HepG2 (cell line): ENCODE data around the gene DNAJA2. TPM values are rescaled to one million over a fixed set of nuclear protein-coding genes. Genes with fewer than 3 reads are reported as not detected.

Experiments
- HNRNPK ChIP-seq: fragments of 200-400 bp; formaldehyde crosslinking; IDR thresholded peaks from 2 replicates; pipeline ENCODE4 v1.6.1; 2018; ENCODE audit warnings: low read length, low read depth, moderate library complexity, mild to moderate bottlenecking; ENCODE audit not compliant: poor library complexity, severe bottlenecking
- HOXA5 ChIP-seq: sonication (generic); formaldehyde crosslinking; IDR thresholded peaks from 2 replicates; pipeline ENCODE4 v1.4.0; 2020; ENCODE audit warnings: missing genetic modification reagents
- KDM5B ChIP-seq: sonication (generic); formaldehyde crosslinking; IDR thresholded peaks from 2 replicates; pipeline ENCODE4 v1.4.0; 2020; ENCODE audit warnings: missing genetic modification reagents, mild to moderate bottlenecking, borderline replicate concordance
- MTA1 ChIP-seq: sonication (generic); formaldehyde crosslinking; IDR thresholded peaks from 2 replicates; pipeline ENCODE4 v1.4.0; 2020; ENCODE audit warnings: missing genetic modification reagents, mild to moderate bottlenecking, borderline replicate concordance
- MXD3 ChIP-seq: IDR thresholded peaks from 2 replicates; pipeline ENCODE4 v1.6.1; 2016; ENCODE audit warnings: mild to moderate bottlenecking, missing biosample characterization, missing genetic modification reagents
- PAWR ChIP-seq: sonication (generic); formaldehyde crosslinking; IDR thresholded peaks from 2 replicates; pipeline ENCODE4 v1.4.0; 2020; ENCODE audit warnings: missing genetic modification reagents, mild to moderate bottlenecking, borderline replicate concordance
- SAFB2 ChIP-seq: sonication (generic); formaldehyde crosslinking; IDR thresholded peaks from 2 replicates; pipeline ENCODE4 v1.5.1; 2020; ENCODE audit warnings: missing genetic modification reagents, low read depth, mild to moderate bottlenecking, borderline replicate concordance
- XRCC5 ChIP-seq: fragments of 200-400 bp; formaldehyde crosslinking; optimal IDR thresholded peaks from 2 replicates; pipeline ENCODE3; 2017; ENCODE audit warnings: mild to moderate bottlenecking, low read length
- ZBTB34 ChIP-seq: sonication (generic); formaldehyde crosslinking; IDR thresholded peaks from 2 replicates; pipeline ENCODE4 v1.8.0; 2022; ENCODE audit warnings: mild to moderate bottlenecking, missing genetic modification reagents
- ZMYM3 ChIP-seq: sonication (generic); formaldehyde crosslinking; IDR thresholded peaks from 2 replicates; pipeline ENCODE4 v1.5.1; 2020; ENCODE audit warnings: mild to moderate bottlenecking, missing genetic modification reagents
- ZMYM4 ChIP-seq: sonication (generic); formaldehyde crosslinking; IDR thresholded peaks from 2 replicates; pipeline ENCODE4 v1.8.1; 2023; ENCODE audit warnings: mild to moderate bottlenecking, missing genetic modification reagents
- ZNF260 ChIP-seq: sonication (generic); formaldehyde crosslinking; IDR thresholded peaks from 2 replicates; pipeline ENCODE4 v1.4.0; 2020; ENCODE audit warnings: missing genetic modification reagents, low read depth, mild to moderate bottlenecking, borderline replicate concordance
- ZNF280D ChIP-seq: sonication (generic); formaldehyde crosslinking; IDR thresholded peaks from 2 replicates; pipeline ENCODE4 v1.5.1; 2020; ENCODE audit warnings: mild to moderate bottlenecking, missing genetic modification reagents
- ZNF710 ChIP-seq: sonication (generic); formaldehyde crosslinking; IDR thresholded peaks from 2 replicates; pipeline ENCODE4 v1.5.0; 2020; ENCODE audit warnings: mild to moderate bottlenecking, missing genetic modification reagents, borderline replicate concordance
- ZNF766 ChIP-seq: sonication (generic); formaldehyde crosslinking; IDR thresholded peaks from 2 replicates; pipeline ENCODE4 v1.5.0; 2020; ENCODE audit warnings: missing genetic modification reagents, borderline replicate concordance
- polyA plus RNA-seq, 8 experiments: library from polyadenylated mRNA; depleted of rRNA in 3 of 8; stranded (reverse) in 7 of 8; unstranded in 1 of 8; fragments of >200 nt; fragmentation: Illumina TruSeq in 4 of 8; extraction: Trizol in 4 of 8; gene quantifications; 2 replicates each; pipeline versions ENCODE4 v1.2.1 to v1.2.3, GENCODE V29; 2011 to 2016; ENCODE audit warnings: low read depth in 4 of 8, missing spikeins in 1 of 8, mixed read lengths in 1 of 8; ENCODE audit not compliant: insufficient read depth in 1 of 8
- total RNA-seq, 5 experiments: library from RNA; depleted of rRNA; stranded (reverse); fragments of >200 nt; fragmentation: Illumina TruSeq; extraction: Trizol; gene quantifications; 2 replicates each; pipeline ENCODE4 v1.2.3, GENCODE V29; 2016; ENCODE audit warnings: low read depth in 1 of 5
- TF ChIP-seq, protein P1 (sequence below): IDR thresholded peaks from 2 replicates; pipeline ENCODE4 v1.6.1; 2016; ENCODE audit warnings: mild to moderate bottlenecking

Gene DNAJA2
- total and polyA plus RNA-seq, 2 of the 13 experiments (the other 11 are each of a cell fraction or from before 2014, with no cell fraction given) = 25.4 to 176 TPM

- TF ChIP-seq ZNF280D (no peak), ZNF260 (CRISPR knock-in tag) (no peak), SAFB2 (CRISPR knock-in tag) (0 out of 2 replicates have a peak, but pooled peaks have one; percentile 72), ZMYM4 (CRISPR knock-in tag) (no peak), MTA1 (CRISPR knock-in tag) (peak; percentile 50; the same call in 1 of the 2 replicates), ZNF710 (CRISPR knock-in tag) (0 out of 2 replicates have a peak, but pooled peaks have one; percentile 40), KDM5B (CRISPR knock-in tag) (0 out of 2 replicates have a peak, but pooled peaks have one; percentile 34), HNRNPK (no peak), ZMYM3 (CRISPR knock-in tag) (0 out of 2 replicates have a peak, but pooled peaks have one; percentile 19), HOXA5 (CRISPR knock-in tag) (0 out of 2 replicates have a peak, but pooled peaks have one; percentile 21), XRCC5 (peak; percentile 72), ZBTB34 (no peak), ZNF766 (CRISPR knock-in tag) (peak; percentile 37; the same call in 1 of the 2 replicates), MXD3 (peak; percentile 56), PAWR (CRISPR knock-in tag) (no peak)
- TF ChIP-seq, protein P1, sequence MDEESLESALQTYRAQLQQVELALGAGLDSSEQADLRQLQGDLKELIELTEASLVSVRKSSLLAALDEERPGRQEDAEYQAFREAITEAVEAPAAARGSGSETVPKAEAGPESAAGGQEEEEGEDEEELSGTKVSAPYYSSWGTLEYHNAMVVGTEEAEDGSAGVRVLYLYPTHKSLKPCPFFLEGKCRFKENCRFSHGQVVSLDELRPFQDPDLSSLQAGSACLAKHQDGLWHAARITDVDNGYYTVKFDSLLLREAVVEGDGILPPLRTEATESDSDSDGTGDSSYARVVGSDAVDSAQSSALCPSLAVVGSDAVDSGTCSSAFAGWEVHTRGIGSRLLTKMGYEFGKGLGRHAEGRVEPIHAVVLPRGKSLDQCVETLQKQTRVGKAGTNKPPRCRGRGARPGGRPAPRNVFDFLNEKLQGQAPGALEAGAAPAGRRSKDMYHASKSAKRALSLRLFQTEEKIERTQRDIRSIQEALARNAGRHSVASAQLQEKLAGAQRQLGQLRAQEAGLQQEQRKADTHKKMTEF (CRISPR knock-in tag) = 0 out of 2 replicates have a peak, but pooled peaks have one; percentile 34
These were observed 43.8 kb downstream of the DNAJA2 start (continued) for GRCh38 chr16:46929378-46930332.
